Sciatic nerve (tissue), 2 donors: ENCODE results near the gene OR4F15. TPM values are rescaled to one million over a fixed set of nuclear protein-coding genes. Genes with fewer than 3 reads are reported as not detected.
"Not testable (repeated sequence)": the region's sequence is repeated elsewhere in the genome, so short reads cannot be mapped to it uniquely, and the experiment has no call there.

Experiments used
- ATAC-seq: fragments of 200-7000 bp; cut with Tn5 transposase; one replicate; pipeline ENCODE4 v1.9.1; 2020; ENCODE audit warnings: mild to moderate bottlenecking, moderate library complexity
- DNase-seq: peaks from one replicate; pipeline ENCODE4 v3.0.0-alpha.2; 2020; ENCODE audit warnings: low spot score
- intact Hi-C: fragments of 100-400 bp; cut with DNase I; formaldehyde crosslinking; loops from one replicate; pipeline ENCODE4 v1.14.2; 2022
- total RNA-seq: library from RNA; stranded (reverse); fragmentation: NEBNext Ultra II Directional; extraction: Animal tissue kit (Norgen Biotek cat#: 25700); gene quantifications from one replicate; pipeline ENCODE4 v1.2.1, GENCODE V29; 2021
- donor health status: DM: no; HTN: no; CAD: no.
- donor health status: DM: no; HTN: no; CAD: no.

Gene OR4F15
- total RNA-seq = not detected

GRCh38 chr15:101811902-101812301 is at the start of gene OR4F15:
Gene OR4F15 (plus strand): TSS chr15:101812202. CDS start chr15:101818187, 5,985 bp downstream.
- intact Hi-C loops = no loop called here
- ATAC-seq (no peak), DNase-seq (no peak)

GRCh38 chr15:101764669-101765339 is 47.2 kb upstream of the OR4F15 start:
- intact Hi-C loops, ATAC-seq, DNase-seq: not testable (repeated sequence)

- DNase-seq, intact Hi-C loops, ATAC-seq: not testable (repeated sequence)
Measured at GRCh38 chr15:101765340-101765671, 46.7 kb upstream of the OR4F15 start.

GRCh38 chr15:101765772-101766456 is 46.1 kb upstream of the OR4F15 start:
- DNase-seq (no peak), ATAC-seq (no peak)
- intact Hi-C loops = no loop called here

- ATAC-seq, DNase-seq, intact Hi-C loops: not testable (repeated sequence)
Measured at GRCh38 chr15:101767083-101767640, 44.8 kb upstream of the OR4F15 start.

GRCh38 chr15:101772921-101773320 is 39.1 kb upstream of the OR4F15 start:
- ATAC-seq (no peak), DNase-seq (no peak)
- intact Hi-C loops = no loop called here

GRCh38 chr15:101773496-101774100 is 38.4 kb upstream of the OR4F15 start:
- DNase-seq (no peak), ATAC-seq (no peak)
- intact Hi-C loops = no loop called here

- DNase-seq = no peak
- no peak for ATAC-seq
- intact Hi-C loops = no loop called here
Measured at GRCh38 chr15:101775136-101775535, 36.9 kb upstream of the OR4F15 start.

GRCh38 chr15:101778576-101778975 is 33.4 kb upstream of the OR4F15 start:
- intact Hi-C loops, DNase-seq, ATAC-seq: not testable (repeated sequence)

GRCh38 chr15:101780225-101780624 is 31.8 kb upstream of the OR4F15 start:
- intact Hi-C loops, ATAC-seq, DNase-seq: not testable (repeated sequence)

GRCh38 chr15:101781928-101782327 is 30.1 kb upstream of the OR4F15 start:
- ATAC-seq (no peak), DNase-seq (no peak)
- intact Hi-C loops = no loop called here

- ATAC-seq (no peak), DNase-seq (no peak)
- intact Hi-C loops = no loop called here
Measured at GRCh38 chr15:101784644-101785043, 27.4 kb upstream of the OR4F15 start.

GRCh38 chr15:101786422-101786821 is 25.6 kb upstream of the OR4F15 start:
- DNase-seq, intact Hi-C loops, ATAC-seq: not testable (repeated sequence)

GRCh38 chr15:101788001-101788400 is 24.0 kb upstream of the OR4F15 start:
- intact Hi-C loops, ATAC-seq, DNase-seq: not testable (repeated sequence)

- ATAC-seq, DNase-seq, intact Hi-C loops: not testable (repeated sequence)
Measured at GRCh38 chr15:101788503-101789269, 23.3 kb upstream of the OR4F15 start.

GRCh38 chr15:101790748-101791147 is 21.3 kb upstream of the OR4F15 start:
- intact Hi-C loops, ATAC-seq, DNase-seq: not testable (repeated sequence)

- intact Hi-C loops = not testable (repeated sequence)
Measured at GRCh38 chr15:101793981-101794380, 18.0 kb upstream of the OR4F15 start.

GRCh38 chr15:101795455-101795854 is 16.5 kb upstream of the OR4F15 start:
- DNase-seq = no peak
- ATAC-seq = no peak
- intact Hi-C loops = no loop called here

More at GRCh38 chr15:101793981-101794380, 18.0 kb upstream of the OR4F15 start:
- DNase-seq, ATAC-seq: not testable (repeated sequence)

- ATAC-seq = no peak
Measured at GRCh38 chr15:101799665-101800064, 12.3 kb upstream of the OR4F15 start.

More at GRCh38 chr15:101799665-101800064, 12.3 kb upstream of the OR4F15 start:
- intact Hi-C loops = no loop called here
- no peak for DNase-seq
